H1 (cell line): ENCODE results near the gene RNF151. TPM values are rescaled to one million over a fixed set of nuclear protein-coding genes. Genes with fewer than 3 reads are reported as not detected.
"Not testable (repeated sequence)": the region's sequence is repeated elsewhere in the genome, so short reads cannot be mapped to it uniquely, and the experiment has no call there.

Source experiments
- CTCF ChIA-PET: fragments of 300-600 bp; sonication (Branson Sonifier 250); formaldehyde crosslinking; loops from one replicate; lab custom pipeline; 2021; ENCODE audit not compliant: partially characterized antibody; lab: Charles Lee
- POLR2A ChIA-PET: fragments of 300-600 bp; sonication (Branson Sonifier 250); formaldehyde crosslinking; loops from one replicate; lab custom pipeline; 2021; ENCODE audit warnings: inconsistent platforms; ENCODE audit not compliant: partially characterized antibody; lab: Charles Lee
- DNase-seq, 2 experiments: peaks; one replicate each; pipeline versions ENCODE4 v3.0.0 to v3.0.0-alpha.2; 2010 to 2022; ENCODE audit warnings: low spot score in 2 of 2, low read depth in 1 of 2, mixed read lengths in 1 of 2
- FAIRE-seq: peaks from 2 replicates; lab custom pipeline; 2011; peaks lifted over from hg19 to GRCh38; lab: Jason Lieb, UNC
- H2AFZ ChIP-seq: 2 replicates; pipeline ENCODE4 v1.8.1; 2012; ENCODE audit warnings: low read length, inconsistent platforms
- H2AK5ac ChIP-seq: 2 replicates; pipeline ENCODE4 v1.6.1; 2013; ENCODE audit warnings: low read depth, low read length
- H2BK120ac ChIP-seq: replicated peaks from 2 replicates; pipeline ENCODE3; 2013; ENCODE audit warnings: low read depth, low read length, inconsistent platforms
- H2BK12ac ChIP-seq: 2 replicates; pipeline ENCODE4 v1.6.1; 2013; ENCODE audit warnings: low read depth, low read length
- H2BK15ac ChIP-seq: 2 replicates; pipeline ENCODE4 v1.6.1; 2013; ENCODE audit warnings: low read length
- H2BK20ac ChIP-seq: 2 replicates; pipeline ENCODE4 v1.6.1; 2013; ENCODE audit warnings: low read length
- H2BK5ac ChIP-seq: 2 replicates; pipeline ENCODE4 v1.6.1; 2013; ENCODE audit warnings: low read depth, low read length
- H3K14ac ChIP-seq: 2 replicates; pipeline ENCODE4 v1.6.1; 2013; ENCODE audit warnings: inconsistent platforms; ENCODE audit not compliant: insufficient read length
- H3K18ac ChIP-seq: 2 replicates; pipeline ENCODE4 v1.6.1; 2013; ENCODE audit warnings: low read length; ENCODE audit errors: extremely low read depth
- H3K23ac ChIP-seq: 2 replicates; pipeline ENCODE4 v1.6.1; 2013; ENCODE audit warnings: inconsistent platforms; ENCODE audit not compliant: insufficient read length
- H3K23me2 ChIP-seq: 2 replicates; pipeline ENCODE4 v1.6.1; 2013; ENCODE audit warnings: low read depth, low read length
- H3K27ac ChIP-seq: 2 replicates; pipeline ENCODE4 v1.6.1; 2011; ENCODE audit warnings: low read depth, low read length, inconsistent platforms
- H3K27me3 ChIP-seq, 4 experiments: replicated peaks in 1 of 4; 1 replicate in 1 of 4; 2 replicates in 3 of 4; pipeline versions ENCODE4 v1.6.1 to v1.8.1; 2011 to 2013; ENCODE audit warnings: low read length in 3 of 4, mild to moderate bottlenecking in 3 of 4, inconsistent platforms in 2 of 4, mixed read lengths in 2 of 4, moderate library complexity in 1 of 4; ENCODE audit not compliant: control insufficient read depth in 3 of 4, insufficient read depth in 3 of 4; ENCODE audit errors: extremely low read depth in 1 of 4
- H3K36me3 ChIP-seq, 4 experiments: 2 replicates each; pipeline versions ENCODE4 v1.6.1 to v1.8.1; 2011 to 2013; ENCODE audit warnings: mild to moderate bottlenecking in 4 of 4, low read length in 3 of 4, moderate library complexity in 2 of 4, control low read depth in 1 of 4, inconsistent platforms in 1 of 4; ENCODE audit not compliant: insufficient read depth in 4 of 4, control insufficient read depth in 2 of 4
- H3K4ac ChIP-seq: replicated peaks from 2 replicates; pipeline ENCODE3; 2013; ENCODE audit warnings: low read length, low read depth, mixed read lengths, inconsistent platforms; ENCODE audit not compliant: insufficient read length
- H3K4me1 ChIP-seq, 4 experiments: replicated peaks in 1 of 4; 1 replicate in 1 of 4; 2 replicates in 3 of 4; pipeline versions ENCODE4 v1.6.1 to v1.8.1; 2011 to 2013; ENCODE audit warnings: low read length in 3 of 4, inconsistent platforms in 2 of 4, mixed read lengths in 1 of 4; ENCODE audit not compliant: insufficient read depth in 4 of 4, control insufficient read depth in 3 of 4
- H3K4me2 ChIP-seq, 2 experiments: 2 replicates each; pipeline versions ENCODE4 v1.6.1 to v1.8.1; 2011 to 2013; ENCODE audit warnings: low read depth in 2 of 2, low read length in 2 of 2, control low read depth in 1 of 2, inconsistent platforms in 1 of 2, mild to moderate bottlenecking in 1 of 2; ENCODE audit not compliant: insufficient read depth in 1 of 2
- H3K4me3 ChIP-seq, 4 experiments: fragments of 200-600, 300-600 bp in 1 of 4; sonication (generic), shearing (Covaris generic), sonication (Bioruptor Twin) in 1 of 4; 2 replicates each; pipeline versions ENCODE4 v1.5.1 to v1.8.1; 2011 to 2016; ENCODE audit warnings: low read length in 4 of 4, low read depth in 3 of 4, control low read depth in 2 of 4, inconsistent platforms in 2 of 4, mild to moderate bottlenecking in 2 of 4, mixed read lengths in 1 of 4, moderate library complexity in 1 of 4; ENCODE audit not compliant: insufficient read depth in 2 of 4; ENCODE audit errors: extremely low read depth in 1 of 4
- H3K56ac ChIP-seq: replicated peaks from 2 replicates; pipeline ENCODE3; 2013; ENCODE audit warnings: low read depth, mild to moderate bottlenecking, mixed read lengths, low read length, inconsistent platforms; ENCODE audit not compliant: insufficient read length
- H3K79me1 ChIP-seq: 2 replicates; pipeline ENCODE4 v1.6.1; 2013; ENCODE audit warnings: low read depth, low read length, control low read depth
- H3K79me2 ChIP-seq, 2 experiments: 2 replicates each; pipeline versions ENCODE4 v1.6.1 to v1.8.1; 2012 to 2013; ENCODE audit warnings: low read length in 2 of 2, mild to moderate bottlenecking in 2 of 2, inconsistent platforms in 1 of 2; ENCODE audit not compliant: insufficient read depth in 2 of 2, control insufficient read depth in 1 of 2
- H3K9ac ChIP-seq, 4 experiments: replicated peaks in 1 of 4; 1 replicate in 1 of 4; 2 replicates in 3 of 4; pipeline versions ENCODE4 v1.6.1 to v1.8.1; 2011 to 2013; ENCODE audit warnings: low read depth in 3 of 4, low read length in 3 of 4, control low read depth in 2 of 4, mild to moderate bottlenecking in 2 of 4, moderate library complexity in 2 of 4, inconsistent platforms in 1 of 4; ENCODE audit errors: extremely low read depth in 1 of 4
- H3K9me3 ChIP-seq, 2 experiments: 2 replicates each; pipeline versions ENCODE4 v1.6.1 to v1.8.1; 2012 to 2013; ENCODE audit warnings: mild to moderate bottlenecking in 2 of 2, moderate library complexity in 2 of 2, control low read depth in 1 of 2, inconsistent platforms in 1 of 2, low read depth in 1 of 2, low read length in 1 of 2, mixed read lengths in 1 of 2; ENCODE audit not compliant: insufficient read depth in 2 of 2
- H4K20me1 ChIP-seq, 2 experiments: replicated peaks in 1 of 2; 2 replicates each; pipeline versions ENCODE3 to v1.8.1; 2011 to 2013; ENCODE audit warnings: inconsistent platforms in 2 of 2, low read length in 2 of 2, mild to moderate bottlenecking in 1 of 2; ENCODE audit not compliant: insufficient read depth in 2 of 2, control insufficient read depth in 1 of 2
- H4K5ac ChIP-seq: 2 replicates; pipeline ENCODE4 v1.6.1; 2013; ENCODE audit warnings: low read length, low read depth, mixed read lengths, inconsistent platforms; ENCODE audit not compliant: insufficient read length
- H4K8ac ChIP-seq: 2 replicates; pipeline ENCODE4 v1.8.0; 2013; ENCODE audit warnings: mild to moderate bottlenecking, moderate library complexity, low read length, inconsistent platforms; ENCODE audit not compliant: insufficient read depth; ENCODE audit errors: extremely low read depth
- H4K91ac ChIP-seq: replicated peaks from 2 replicates; pipeline ENCODE3; 2013; ENCODE audit warnings: low read length, mixed read lengths, inconsistent platforms; ENCODE audit not compliant: insufficient read length
- POLR2A ChIP-seq, 2 experiments: IDR thresholded peaks; 1 replicate in 1 of 2; 2 replicates in 1 of 2; pipeline ENCODE4 v1.6.1; 2011; ENCODE audit warnings: low read depth in 2 of 2, low read length in 2 of 2, mild to moderate bottlenecking in 2 of 2; ENCODE audit errors: control extremely low read depth in 1 of 2
- POLR2AphosphoS5 ChIP-seq: IDR thresholded peaks from 2 replicates; pipeline ENCODE4 v1.6.1; 2011; ENCODE audit warnings: low read depth, low read length
- WGBS, 2 experiments: shearing (Covaris generic) in 1 of 2; methylation state at CpG; one replicate each; pipeline versions ENCODE4 v1.1.6 to v1.1.7; 2013 to 2015; ENCODE audit warnings: low lambda C conversion rate in 2 of 2, mixed read lengths in 2 of 2, inconsistent platforms in 1 of 2, low coverage in 1 of 2, missing lambda C conversion rate in 1 of 2; ENCODE audit not compliant: insufficient replicate concordance in 2 of 2, insufficient coverage in 1 of 2, insufficient read length in 1 of 2; ENCODE audit errors: extremely low coverage in 1 of 2, missing lambda C conversion rate in 1 of 2; 5-methylcytosine and 5-hydroxymethylcytosine counted together
- polyA plus RNA-seq, 7 experiments: library from polyadenylated mRNA; depleted of rRNA in 3 of 7; stranded (reverse) in 5 of 7; unstranded in 2 of 7; fragments of >200 nt in 5 of 7; fragments of 200-250 nt in 2 of 7; gene quantifications; 1 replicate in 5 of 7; 2 replicates in 1 of 7; 4 replicates in 1 of 7; pipeline versions ENCODE4 v1.2.1 to v1.2.3, GENCODE V29; 2011 to 2013; ENCODE audit warnings: missing spikeins in 2 of 7, mixed read lengths in 2 of 7
- total RNA-seq: library from RNA; stranded (reverse); fragmentation: NEBNext Ultra II Directional; extraction: Animal tissue kit (Norgen Biotek cat#: 25700); gene quantifications from 2 replicates; pipeline ENCODE4 v1.2.1, GENCODE V29; 2021

RNF151 gene
- total and polyA plus RNA-seq, 2 of the 8 experiments (the other 6 are each of a cell fraction or from before 2014, with no cell fraction given) = not detected

- 87% methylated on average over 35 of the region's 37 CpGs; no CpG with 5 or more reads in 1 of the 2 experiments for WGBS, 2 experiments
- POLR2A ChIA-PET = interaction anchor here (0.6 to 19.8 kb wide), 25 partner anchors 8 to 193 kb away, joined by 3 to 736 read pairs (median 5); partner anchors contain the start of genes EME2, GFER, HAGH and MRPS34
These were observed 4.2 kb upstream of the RNF151 start for GRCh38 chr16:1962161-1963153.

More at GRCh38 chr16:1962161-1963153, 4.2 kb upstream of the RNF151 start:
- Histone ChIP-seq H3K4me3 (peak overlapping the region; percentile 98 to 99 (median 98); a peak in 5 of 8 replicates), H3K4me2 (peak overlapping the region; percentile 99 to 100; a peak in 3 of 4 replicates), H3K23me2 (peaks cover 19% of the 10 kb centered on the region), H2BK5ac (peak overlapping the region; percentile 71; the same call in 1 of the 2 replicates), H3K79me2 (peaks cover 10 to 38% of the 10 kb centered on the region in 2 experiments), H3K9ac (peak overlapping the region in 2 of 4 experiments; percentile 16 to 94; a peak in 2 of 7 replicates), H3K4me1 (peaks cover 0 to 22% (median 5%) of the 10 kb centered on the region in 4 experiments; a peak in 5 of 7 replicates), H3K79me1 (peaks cover 11% of the 10 kb centered on the region), H4K20me1 (peaks cover 12 to 17% of the 10 kb centered on the region in 2 experiments), H3K36me3 (peaks cover 17 to 34% (median 28%) of the 10 kb centered on the region in 4 experiments)
- CTCF ChIA-PET, H3K27me3 ChIP-seq, H2AK5ac ChIP-seq, H3K27ac ChIP-seq, H3K9me3 ChIP-seq, H4K5ac ChIP-seq, H2BK120ac ChIP-seq, FAIRE-seq, H3K4ac ChIP-seq, H3K14ac ChIP-seq, H3K56ac ChIP-seq, H2AFZ ChIP-seq, H3K23ac ChIP-seq, H2BK15ac ChIP-seq, H4K91ac ChIP-seq, H3K18ac ChIP-seq, H4K8ac ChIP-seq, DNase-seq, H2BK12ac ChIP-seq, H2BK20ac ChIP-seq: not testable (repeated sequence)
- peak in 1 of 2 experiments; percentile 49; a peak in 1 of 3 replicates for TF ChIP-seq POLR2A (IDR thresholded peaks at IDR 0.05; ENCODE audit: control extremely low read depth in 1 of 2, low read depth in 2 of 2, low read length in 2 of 2)
- peak; percentile 83 for TF ChIP-seq POLR2AphosphoS5
